GM23248 (cell line): ENCODE results near the gene CALML3. TPM values are rescaled to one million over a fixed set of nuclear protein-coding genes. Genes with fewer than 3 reads are reported as not detected.

Experiments used
- DNase-seq: peaks from one replicate; pipeline ENCODE4 v3.0.0-alpha.2; 2015
- H2AFZ ChIP-seq: fragments of 200-600 bp; sonication (generic); 2 replicates; pipeline ENCODE4 v1.6.1; 2016; ENCODE audit warnings: antibody characterized with exemption
- H3F3A ChIP-seq: fragments of 200-600 bp; sonication (generic); 2 replicates; pipeline ENCODE4 v1.6.1; 2016; ENCODE audit warnings: mild to moderate bottlenecking, antibody characterized with exemption, mixed run types; ENCODE audit not compliant: insufficient read depth
- H3K27ac ChIP-seq: fragments of 200-600 bp; sonication (generic); 2 replicates; pipeline ENCODE4 v1.5.1; 2016; ENCODE audit warnings: mild to moderate bottlenecking
- H3K27me3 ChIP-seq: fragments of 200-600 bp; sonication (generic); replicated peaks from 2 replicates; pipeline ENCODE4 v1.6.1; 2016; ENCODE audit warnings: mild to moderate bottlenecking; ENCODE audit not compliant: insufficient read depth
- H3K36me3 ChIP-seq: fragments of 200-600 bp; sonication (generic); 2 replicates; pipeline ENCODE4 v1.6.1; 2016; ENCODE audit warnings: low read depth, mild to moderate bottlenecking
- H3K4me1 ChIP-seq: fragments of 200-600 bp; sonication (generic); 2 replicates; pipeline ENCODE4 v1.6.1; 2016; ENCODE audit warnings: mild to moderate bottlenecking; ENCODE audit not compliant: insufficient read depth
- H3K4me2 ChIP-seq: fragments of 200-600 bp; sonication (generic); one replicate; pipeline ENCODE4 v1.6.1; 2016; ENCODE audit warnings: mild to moderate bottlenecking; ENCODE audit not compliant: unreplicated experiment
- H3K4me3 ChIP-seq: fragments of 200-600 bp; sonication (generic); 2 replicates; pipeline ENCODE4 v1.5.1; 2016; ENCODE audit warnings: mild to moderate bottlenecking
- H3K79me2 ChIP-seq: fragments of 200-600 bp; sonication (generic); 2 replicates; pipeline ENCODE4 v1.6.1; 2016; ENCODE audit warnings: mild to moderate bottlenecking; ENCODE audit not compliant: insufficient read depth
- H3K9ac ChIP-seq: fragments of 200-600 bp; sonication (generic); 2 replicates; pipeline ENCODE4 v1.6.1; 2016; ENCODE audit warnings: mild to moderate bottlenecking
- H3K9me2 ChIP-seq: fragments of 200-600 bp; sonication (generic); 2 replicates; pipeline ENCODE4 v1.6.1; 2016; ENCODE audit warnings: mixed run types, mild to moderate bottlenecking, moderate library complexity; ENCODE audit not compliant: insufficient read depth
- H3K9me3 ChIP-seq: fragments of 200-600 bp; sonication (generic); one replicate; pipeline ENCODE4 v1.6.1; 2017; ENCODE audit warnings: low read depth
- H4K20me1 ChIP-seq: fragments of 200-600 bp; sonication (generic); 2 replicates; pipeline ENCODE4 v1.6.0; 2016; ENCODE audit not compliant: insufficient read depth
- EZH2 ChIP-seq: fragments of 200-600 bp; sonication (generic); IDR thresholded peaks from 2 replicates; pipeline ENCODE4 v1.6.1; 2018; ENCODE audit warnings: antibody characterized with exemption, mild to moderate bottlenecking; ENCODE audit not compliant: insufficient read depth, poor library complexity, severe bottlenecking
- EZH2phosphoT487 ChIP-seq: fragments of 200-600 bp; sonication (generic); IDR thresholded peaks from 2 replicates; pipeline ENCODE4 v1.6.1; 2018; ENCODE audit warnings: antibody characterized with exemption, moderate library complexity, mild to moderate bottlenecking, low read depth; ENCODE audit not compliant: insufficient read depth
- WGBS, 2 experiments: methylation state at CpG; one replicate each; pipeline ENCODE4 v1.1.6; 2015 to 2017; ENCODE audit warnings: low lambda C conversion rate in 2 of 2, low coverage in 1 of 2; ENCODE audit errors: missing lambda C conversion rate in 2 of 2; 5-methylcytosine and 5-hydroxymethylcytosine counted together
- in situ Hi-C: fragments of 300-500 bp; cut with MboI; formaldehyde crosslinking; loops from 2 replicates; pipeline ENCODE4 v1.15.0; 2020
- polyA plus RNA-seq: library from polyadenylated mRNA; unstranded; fragments of >200 nt; fragmentation: Nextera tagmentation; extraction: Ambion mirVana; gene quantifications from 2 replicates; pipeline ENCODE4 v1.2.1, GENCODE V29; 2016
- total RNA-seq: library from RNA; depleted of rRNA; stranded (reverse); fragments of >200 nt; shearing (Covaris generic); gene quantifications from 2 replicates; pipeline ENCODE4 v1.2.3, GENCODE V29; 2014

The CALML3 gene
- total and polyA plus RNA-seq, 2 experiments from 2014 or later, result not detected

DNA sequence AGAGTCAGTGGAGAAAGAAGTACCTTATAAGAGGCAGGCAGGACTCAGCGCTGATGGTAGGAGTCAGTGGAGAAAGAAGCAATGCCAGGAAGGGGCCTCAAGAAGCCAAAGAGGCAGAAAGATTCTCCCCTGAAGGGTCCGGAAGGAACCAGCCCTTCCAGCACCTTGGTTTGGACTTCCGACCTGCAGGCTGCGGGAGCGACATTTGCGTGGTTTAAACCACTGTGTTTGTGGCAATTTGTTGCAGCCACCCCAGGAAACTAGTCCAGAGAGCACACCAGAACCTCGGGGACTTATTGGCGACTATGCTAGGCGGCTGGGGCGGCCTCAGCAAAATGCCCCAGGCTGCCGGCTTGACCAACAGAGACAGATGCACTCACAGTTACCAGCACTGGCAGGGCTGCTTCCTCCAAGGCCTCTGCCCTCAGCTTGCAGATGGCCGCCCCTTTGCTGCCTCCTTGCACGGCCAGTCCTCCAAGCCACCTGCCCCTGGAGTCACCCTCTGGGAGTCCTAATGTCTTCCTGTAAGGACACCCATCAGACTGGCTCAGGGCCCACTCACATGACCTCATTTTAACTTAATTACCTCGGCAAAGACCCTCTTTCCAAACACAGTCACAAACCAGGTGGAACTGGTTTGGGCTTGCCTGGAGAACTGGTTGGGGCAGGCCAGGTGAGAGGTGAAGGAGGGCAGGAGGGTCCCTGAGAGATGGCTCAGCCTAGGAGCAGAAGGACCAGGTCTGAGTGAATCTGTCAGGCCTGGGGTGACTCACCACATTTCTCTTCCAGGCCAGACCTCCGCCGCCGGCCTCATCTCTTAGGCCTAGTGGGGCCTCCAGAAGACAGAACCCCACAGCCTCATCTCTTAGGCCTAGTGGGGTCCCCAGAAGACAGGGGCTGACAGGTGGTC, 26.1 kb downstream of the CALML3 start:
- in situ Hi-C loops, result no loop called here
- H3K27ac ChIP-seq, result no peak overlapping the region
- H3K36me3 ChIP-seq, result no peaks in the 10 kb centered on the region
- H3K9me2 ChIP-seq, result no peaks in the 10 kb centered on the region
- no peak overlapping the region for H3K9ac ChIP-seq
- H3K4me1 ChIP-seq, result peaks cover 31% of the 10 kb centered on the region
- no peak overlapping the region for H2AFZ ChIP-seq
- no peak overlapping the region for H3K4me2 ChIP-seq
- no peak overlapping the region for H3K4me3 ChIP-seq
- peaks cover 30% of the 10 kb centered on the region for H3F3A ChIP-seq
- no peak for DNase-seq
- WGBS, 2 experiments, result 91 to 92% methylated on average over 14 to 17 of the region's 17 CpGs
- H3K79me2 ChIP-seq, result no peaks in the 10 kb centered on the region
- TF ChIP-seq EZH2 (no peak), EZH2phosphoT487 (no peak)
- no peaks in the 10 kb centered on the region for H4K20me1 ChIP-seq
- H3K9me3 ChIP-seq, result no peaks in the 10 kb centered on the region
- H3K27me3 ChIP-seq, result no peaks in the 10 kb centered on the region

DNA sequence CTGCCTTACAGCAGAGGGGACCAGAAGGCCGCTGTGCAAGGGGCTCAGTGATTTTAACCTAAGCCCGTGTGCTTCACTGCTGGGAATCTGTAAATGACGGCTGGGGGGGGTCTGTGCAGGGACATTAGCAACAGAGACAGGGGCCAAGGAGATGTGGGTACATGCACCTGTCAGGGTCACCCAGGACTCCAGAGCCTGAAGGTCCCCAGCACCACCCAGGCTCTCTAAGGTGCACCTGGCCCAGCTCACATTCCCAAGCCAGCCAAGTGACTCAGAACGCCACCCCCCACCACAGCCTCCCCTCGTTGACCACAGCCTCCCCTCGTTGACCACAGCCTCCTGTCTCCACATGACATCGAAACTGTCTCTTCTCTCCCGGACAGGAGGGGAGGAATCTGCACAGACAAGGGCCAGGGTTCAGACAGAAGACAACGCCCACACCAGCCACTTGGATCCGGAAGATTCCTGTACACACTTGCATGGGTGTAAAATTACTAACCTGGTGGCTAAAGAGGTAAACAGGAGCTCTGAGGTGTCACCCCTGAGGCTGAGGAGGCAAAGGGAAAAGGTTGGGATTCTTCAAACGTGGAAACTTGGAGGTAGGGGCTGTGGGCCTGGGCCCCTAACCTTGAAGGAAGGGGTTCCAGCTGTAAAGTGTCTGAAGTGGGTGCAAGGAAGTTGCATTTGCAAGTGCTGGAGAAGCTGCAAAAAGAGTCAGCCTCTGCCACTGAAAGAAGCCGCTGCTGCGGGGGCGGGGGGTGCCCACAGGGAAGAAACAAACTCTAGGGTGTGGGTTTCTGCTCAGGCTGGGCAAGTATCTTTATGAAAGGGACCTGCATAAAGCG, 27.0 kb downstream of the CALML3 start:
- Histone ChIP-seq H3K36me3 (no peaks in the 10 kb centered on the region), H2AFZ (no peak overlapping the region), H3K9me2 (no peaks in the 10 kb centered on the region), H3K9ac (no peak overlapping the region), H3K4me3 (no peak overlapping the region), H4K20me1 (no peaks in the 10 kb centered on the region), H3K4me2 (no peak overlapping the region), H3K27ac (no peak overlapping the region), H3K4me1 (peaks cover 30% of the 10 kb centered on the region), H3K27me3 (no peaks in the 10 kb centered on the region), H3K79me2 (no peaks in the 10 kb centered on the region), H3K9me3 (no peaks in the 10 kb centered on the region), H3F3A (peaks cover 27% of the 10 kb centered on the region)
- DNase-seq, result no peak
- in situ Hi-C loops, result no loop called here
- TF ChIP-seq EZH2phosphoT487 (no peak), EZH2 (no peak)
- 88 to 90% methylated on average over 15 of the region's 15 CpGs for WGBS, 2 experiments

DNA sequence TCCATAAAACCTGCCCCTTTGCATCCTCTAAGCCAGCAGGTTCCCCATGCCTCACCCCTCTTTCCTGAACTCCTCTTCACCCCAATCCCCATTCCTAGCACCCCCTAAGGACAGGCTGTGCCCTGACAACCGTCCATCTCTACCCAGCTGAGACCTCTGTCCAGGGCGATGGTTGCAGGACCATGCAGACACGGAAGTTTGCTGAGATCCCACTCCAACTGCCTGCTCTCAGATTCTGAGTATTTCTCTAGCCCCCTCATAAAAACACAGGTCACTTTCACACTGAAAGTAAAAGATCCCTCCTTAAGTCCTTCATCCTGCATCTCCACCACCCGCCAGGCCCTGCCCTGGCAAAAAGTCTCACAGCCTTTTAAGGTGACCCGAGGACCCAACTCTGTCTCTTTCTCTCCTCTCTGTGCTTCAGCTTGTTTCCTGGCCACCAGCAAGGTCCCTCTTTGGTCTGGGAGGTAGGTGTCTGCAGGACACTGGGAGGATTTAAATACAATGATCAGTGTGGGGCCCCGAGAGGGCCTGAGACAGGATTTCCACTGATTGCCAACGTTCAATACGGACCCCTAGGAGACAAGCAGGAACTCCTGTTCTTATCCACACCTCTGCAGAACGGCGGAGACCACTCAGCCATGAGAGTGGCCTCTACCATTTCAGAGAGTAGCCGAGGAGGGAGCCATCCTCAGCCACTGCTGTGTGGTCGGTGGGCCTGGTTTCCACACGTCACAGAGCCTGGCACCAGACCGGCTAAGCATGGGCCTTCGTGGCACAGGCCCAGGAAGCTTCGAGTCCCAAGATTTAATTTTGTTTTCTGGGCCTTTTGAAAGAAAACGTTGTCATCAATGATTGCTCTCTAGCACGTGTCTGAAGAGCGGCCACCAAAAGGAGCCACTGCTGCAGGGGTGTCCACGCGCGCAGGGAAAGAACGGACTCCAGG, 27.9 kb downstream of the CALML3 start:
- peaks cover 21% of the 10 kb centered on the region for H3K4me1 ChIP-seq
- 82 to 83% methylated on average over 23 of the region's 23 CpGs for WGBS, 2 experiments
- H3K4me2 ChIP-seq, result no peak overlapping the region
- peaks cover 18% of the 10 kb centered on the region for H3F3A ChIP-seq
- no peak overlapping the region for H3K27ac ChIP-seq
- no peaks in the 10 kb centered on the region for H3K79me2 ChIP-seq
- DNase-seq, result no peak
- H4K20me1 ChIP-seq, result no peaks in the 10 kb centered on the region
- TF ChIP-seq EZH2 (no peak), EZH2phosphoT487 (no peak)
- H3K9me3 ChIP-seq, result no peaks in the 10 kb centered on the region
- no peak overlapping the region for H3K9ac ChIP-seq
- H2AFZ ChIP-seq, result no peak overlapping the region
- in situ Hi-C loops, result no loop called here
- H3K27me3 ChIP-seq, result no peaks in the 10 kb centered on the region
- no peaks in the 10 kb centered on the region for H3K36me3 ChIP-seq
- no peaks in the 10 kb centered on the region for H3K9me2 ChIP-seq
- H3K4me3 ChIP-seq, result no peak overlapping the region
